Ishikawa (cell line): ENCODE data around the gene MCF2L.
A peak's percentile ranks its signal among the peaks of the same experiment; 100 is the strongest.

Experiments
- CEBPB ChIP-seq: IDR thresholded peaks from 2 replicates; pipeline ENCODE4 v1.6.1; 2012
- CREB1 ChIP-seq: IDR thresholded peaks from 2 replicates; pipeline ENCODE4 v1.6.1; 2012; ENCODE audit warnings: low read depth
- EGR1 ChIP-seq: IDR thresholded peaks from 2 replicates; pipeline ENCODE4 v1.6.1; 2012
- EP300 ChIP-seq: IDR thresholded peaks from 2 replicates; pipeline ENCODE4 v1.6.1; 2012; ENCODE audit warnings: borderline replicate concordance
- FOXM1 ChIP-seq: IDR thresholded peaks from 2 replicates; pipeline ENCODE4 v1.6.1; 2012; ENCODE audit warnings: low read depth, borderline replicate concordance
- NFIC ChIP-seq: IDR thresholded peaks from 2 replicates; pipeline ENCODE4 v1.6.1; 2012
- RAD21 ChIP-seq: IDR thresholded peaks from 2 replicates; pipeline ENCODE4 v1.6.1; 2012; ENCODE audit warnings: low read depth
- TAF1 ChIP-seq: IDR thresholded peaks from 2 replicates; pipeline ENCODE4 v1.6.1; 2012; ENCODE audit warnings: low read depth, mild to moderate bottlenecking
- TCF12 ChIP-seq: IDR thresholded peaks from 2 replicates; pipeline ENCODE4 v1.6.1; 2012; ENCODE audit warnings: low read depth
- TEAD4 ChIP-seq: IDR thresholded peaks from 2 replicates; pipeline ENCODE4 v1.6.1; 2012
- YY1 ChIP-seq: IDR thresholded peaks from 2 replicates; pipeline ENCODE4 v1.6.1; 2012; ENCODE audit warnings: low read depth
- ZBTB7A ChIP-seq: IDR thresholded peaks from 2 replicates; pipeline ENCODE4 v1.6.1; 2012; ENCODE audit warnings: low read depth
- TF ChIP-seq, protein P1 (sequence below): IDR thresholded peaks from 2 replicates; pipeline ENCODE4 v1.6.1; 2012
- TF ChIP-seq, protein P2 (sequence below): IDR thresholded peaks from 2 replicates; pipeline ENCODE4 v1.6.1; 2012; ENCODE audit warnings: low read depth, mild to moderate bottlenecking
- TF ChIP-seq, protein P3 (sequence below): IDR thresholded peaks from 2 replicates; pipeline ENCODE4 v1.6.1; 2012

Gene MCF2L

DNA sequence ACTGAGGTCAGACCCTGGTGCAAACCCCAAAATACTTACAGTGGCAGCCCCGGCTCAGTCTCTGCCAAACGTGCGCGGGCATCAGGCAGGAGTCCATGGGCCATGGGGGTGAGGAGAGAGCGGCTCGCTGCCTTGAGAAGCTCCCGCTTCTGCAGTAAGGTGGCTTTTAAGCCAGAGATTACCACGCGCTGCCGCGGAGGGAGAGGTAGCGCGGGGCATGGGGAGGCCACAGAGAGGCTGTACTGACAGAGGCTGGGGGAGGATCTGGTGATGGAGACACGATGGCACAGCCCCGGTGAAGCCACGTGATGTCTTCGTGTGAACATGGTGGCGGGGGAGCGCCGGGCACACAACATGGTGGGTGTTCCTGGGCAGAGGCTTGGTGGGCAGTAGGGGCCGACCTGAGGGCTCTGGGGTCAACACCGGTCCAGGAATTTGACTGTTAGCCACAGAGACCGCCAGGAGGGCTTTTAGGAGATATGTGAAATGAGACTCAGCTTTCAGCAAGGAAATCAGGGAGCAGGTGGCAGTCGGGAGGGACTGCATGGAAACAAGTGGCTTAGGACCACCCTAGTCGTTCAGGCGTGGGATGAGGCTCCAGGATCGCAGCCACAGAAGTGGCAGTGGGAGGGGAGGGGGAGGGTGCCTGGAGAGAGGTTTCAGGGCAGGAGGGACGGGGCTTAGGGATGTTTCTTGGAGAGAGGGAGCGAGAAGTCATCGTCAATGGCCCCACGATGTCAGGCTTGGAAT lies 24.1 kb downstream of the MCF2L start:
- TF ChIP-seq EP300 (no peak), TCF12 (no peak), CREB1 (no peak), RAD21 (no peak), YY1 (no peak), ZBTB7A (no peak), EGR1 (no peak), FOXM1 (no peak), TEAD4 (no peak)
- TF ChIP-seq, protein P1, sequence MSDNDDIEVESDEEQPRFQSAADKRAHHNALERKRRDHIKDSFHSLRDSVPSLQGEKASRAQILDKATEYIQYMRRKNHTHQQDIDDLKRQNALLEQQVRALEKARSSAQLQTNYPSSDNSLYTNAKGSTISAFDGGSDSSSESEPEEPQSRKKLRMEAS: no peak
- TF ChIP-seq, protein P2, sequence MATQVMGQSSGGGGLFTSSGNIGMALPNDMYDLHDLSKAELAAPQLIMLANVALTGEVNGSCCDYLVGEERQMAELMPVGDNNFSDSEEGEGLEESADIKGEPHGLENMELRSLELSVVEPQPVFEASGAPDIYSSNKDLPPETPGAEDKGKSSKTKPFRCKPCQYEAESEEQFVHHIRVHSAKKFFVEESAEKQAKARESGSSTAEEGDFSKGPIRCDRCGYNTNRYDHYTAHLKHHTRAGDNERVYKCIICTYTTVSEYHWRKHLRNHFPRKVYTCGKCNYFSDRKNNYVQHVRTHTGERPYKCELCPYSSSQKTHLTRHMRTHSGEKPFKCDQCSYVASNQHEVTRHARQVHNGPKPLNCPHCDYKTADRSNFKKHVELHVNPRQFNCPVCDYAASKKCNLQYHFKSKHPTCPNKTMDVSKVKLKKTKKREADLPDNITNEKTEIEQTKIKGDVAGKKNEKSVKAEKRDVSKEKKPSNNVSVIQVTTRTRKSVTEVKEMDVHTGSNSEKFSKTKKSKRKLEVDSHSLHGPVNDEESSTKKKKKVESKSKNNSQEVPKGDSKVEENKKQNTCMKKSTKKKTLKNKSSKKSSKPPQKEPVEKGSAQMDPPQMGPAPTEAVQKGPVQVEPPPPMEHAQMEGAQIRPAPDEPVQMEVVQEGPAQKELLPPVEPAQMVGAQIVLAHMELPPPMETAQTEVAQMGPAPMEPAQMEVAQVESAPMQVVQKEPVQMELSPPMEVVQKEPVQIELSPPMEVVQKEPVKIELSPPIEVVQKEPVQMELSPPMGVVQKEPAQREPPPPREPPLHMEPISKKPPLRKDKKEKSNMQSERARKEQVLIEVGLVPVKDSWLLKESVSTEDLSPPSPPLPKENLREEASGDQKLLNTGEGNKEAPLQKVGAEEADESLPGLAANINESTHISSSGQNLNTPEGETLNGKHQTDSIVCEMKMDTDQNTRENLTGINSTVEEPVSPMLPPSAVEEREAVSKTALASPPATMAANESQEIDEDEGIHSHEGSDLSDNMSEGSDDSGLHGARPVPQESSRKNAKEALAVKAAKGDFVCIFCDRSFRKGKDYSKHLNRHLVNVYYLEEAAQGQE: no peak

DNA sequence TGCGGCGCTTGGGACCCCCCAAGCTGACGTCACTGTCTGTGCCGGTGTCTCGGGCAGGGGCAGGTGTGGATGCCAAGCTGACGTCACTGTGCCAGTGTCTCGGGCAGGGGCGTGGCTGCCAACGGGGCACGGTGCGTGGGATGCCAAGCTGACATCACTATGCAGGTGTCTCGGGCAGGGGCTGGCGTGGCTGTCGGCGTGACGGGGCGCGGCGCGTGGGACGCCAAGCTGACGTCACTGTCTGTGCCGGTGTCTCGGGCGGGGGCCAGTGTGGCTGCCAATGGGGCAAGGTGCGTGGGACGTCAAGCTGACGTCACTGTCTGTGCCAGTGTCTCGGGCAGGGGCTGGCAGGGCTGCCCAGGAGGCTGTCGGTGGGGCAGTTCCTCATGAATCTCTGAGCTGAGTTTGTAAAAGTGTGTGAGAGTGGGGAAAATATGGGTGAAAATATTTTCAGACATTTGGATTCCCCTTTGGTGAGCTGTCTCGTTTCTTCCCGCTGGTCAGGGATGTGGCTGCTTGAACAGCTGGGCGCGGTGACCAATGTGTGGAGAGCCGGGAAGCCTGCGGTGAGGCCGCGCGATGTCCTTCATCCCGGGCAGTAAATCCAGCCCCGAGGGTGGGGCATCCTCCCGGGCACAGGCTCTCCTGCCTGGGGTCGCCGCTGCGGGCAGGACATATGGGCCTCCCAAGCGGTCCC lies 25.2 kb downstream of the MCF2L start:
- peak; percentile 77 for TF ChIP-seq CREB1
- TF ChIP-seq, protein P3, sequence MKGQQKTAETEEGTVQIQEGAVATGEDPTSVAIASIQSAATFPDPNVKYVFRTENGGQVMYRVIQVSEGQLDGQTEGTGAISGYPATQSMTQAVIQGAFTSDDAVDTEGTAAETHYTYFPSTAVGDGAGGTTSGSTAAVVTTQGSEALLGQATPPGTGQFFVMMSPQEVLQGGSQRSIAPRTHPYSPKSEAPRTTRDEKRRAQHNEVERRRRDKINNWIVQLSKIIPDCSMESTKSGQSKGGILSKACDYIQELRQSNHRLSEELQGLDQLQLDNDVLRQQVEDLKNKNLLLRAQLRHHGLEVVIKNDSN: no peak

DNA sequence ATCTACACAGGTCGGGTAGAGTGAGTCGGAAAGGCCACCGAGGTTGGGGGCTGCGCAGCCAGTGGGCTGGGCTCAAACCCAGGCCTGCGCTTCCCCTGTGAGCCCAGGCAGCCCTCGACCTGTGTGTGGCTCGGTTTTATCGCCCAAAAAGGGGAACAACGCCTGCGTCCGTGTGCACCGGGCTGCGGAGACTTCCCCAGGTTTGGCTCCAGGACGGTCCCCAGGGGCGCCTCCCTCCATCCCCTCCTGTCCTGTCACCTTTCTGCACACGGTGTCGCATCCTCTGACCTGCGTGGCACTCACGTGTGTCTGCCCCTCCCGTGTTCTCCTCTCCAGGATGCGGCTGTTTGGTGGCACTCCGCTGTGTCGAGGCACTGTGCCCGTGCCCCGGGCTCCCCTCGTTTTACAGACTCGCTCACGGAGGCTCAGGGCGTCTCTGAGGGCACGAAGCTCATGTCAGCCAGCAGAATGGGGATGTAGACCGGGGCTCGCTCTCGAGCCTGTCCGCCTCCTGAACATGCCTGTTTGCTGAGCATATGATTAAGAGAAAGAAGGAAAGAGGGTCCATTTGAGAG lies 25.9 kb downstream of the MCF2L start:
- TF ChIP-seq CREB1: no peak
- TF ChIP-seq CEBPB: no peak
- no peak for TF ChIP-seq RAD21
- TF ChIP-seq, protein P1: no peak

DNA sequence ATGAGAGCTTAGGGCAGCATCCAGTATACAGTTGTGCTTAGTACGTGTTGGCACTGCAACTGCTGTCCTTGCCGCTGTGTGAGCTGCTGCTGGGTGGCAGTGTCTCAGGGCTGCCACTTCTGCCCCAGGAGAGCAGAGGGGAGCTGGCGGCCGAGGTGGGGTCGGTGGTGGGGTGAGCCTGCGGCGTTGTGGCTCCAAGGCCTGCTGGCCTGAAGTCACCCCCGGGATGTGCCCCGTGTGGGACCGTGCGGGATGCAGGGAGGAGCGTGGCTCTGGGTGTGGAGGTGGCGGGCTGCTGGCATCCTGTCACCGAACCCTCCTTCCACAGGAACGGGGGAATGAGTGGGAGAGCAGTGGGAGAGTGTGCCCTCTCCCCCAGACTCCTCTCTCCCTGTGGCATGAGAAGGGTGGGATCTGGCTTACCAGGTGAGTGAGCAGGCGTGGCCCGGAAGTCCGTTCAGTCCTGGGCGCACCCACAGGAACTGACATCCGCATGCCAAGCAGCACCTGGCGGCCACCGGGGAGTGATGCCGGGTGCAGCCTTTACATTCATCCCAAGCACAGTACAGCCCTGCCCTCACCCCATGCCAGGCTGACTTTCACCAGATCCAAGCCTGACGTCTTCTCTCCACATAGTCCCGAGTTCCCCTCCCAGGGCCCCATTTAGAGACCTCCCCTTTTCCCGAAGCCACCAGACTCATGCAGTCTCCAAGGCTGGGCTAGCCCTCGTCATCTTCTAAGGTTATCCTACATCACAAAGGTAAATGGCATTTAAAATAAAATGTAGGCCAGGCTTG lies 26.6 kb downstream of the MCF2L start:
- TF ChIP-seq CEBPB: no peak
- TF ChIP-seq, protein P2: no peak
- TF ChIP-seq TAF1: no peak
- TF ChIP-seq TEAD4: no peak
- TF ChIP-seq, protein P1: no peak
- TF ChIP-seq NFIC: no peak
- no peak for TF ChIP-seq EGR1
- TF ChIP-seq CREB1: no peak
- TF ChIP-seq YY1: no peak
- TF ChIP-seq EP300: no peak
- no peak for TF ChIP-seq FOXM1
- TF ChIP-seq, protein P3: no peak
- TF ChIP-seq TCF12: no peak
- no peak for TF ChIP-seq RAD21
- no peak for TF ChIP-seq ZBTB7A

DNA sequence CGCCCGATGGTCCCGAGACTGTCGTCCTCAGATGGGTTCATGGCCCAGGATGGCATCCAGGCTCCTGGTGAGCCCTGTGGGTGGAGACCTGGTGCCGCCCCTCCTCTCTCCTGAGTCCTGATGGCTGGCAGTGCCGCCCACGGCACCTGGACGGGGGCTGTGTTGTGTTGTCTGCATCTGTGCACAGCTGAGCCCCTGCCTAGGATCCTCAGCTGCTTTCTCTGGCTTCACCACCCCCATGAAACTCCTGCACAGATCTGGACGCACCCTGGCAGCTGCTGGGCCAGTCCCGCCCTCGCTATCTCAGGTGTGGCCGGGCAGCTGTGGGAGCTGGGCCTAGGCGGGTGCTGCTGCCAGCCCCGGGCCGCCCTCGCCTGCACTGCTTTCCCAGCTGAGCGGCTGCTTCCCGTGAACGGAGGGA lies 27.7 kb downstream of the MCF2L start:
- TF ChIP-seq FOXM1 (no peak), NFIC (no peak), YY1 (no peak)
- TF ChIP-seq, protein P3: no peak
- TF ChIP-seq, protein P1: no peak
